ENCODE measurements around the gene TLK2. TPM values are rescaled to one million over a fixed set of nuclear protein-coding genes. Genes with fewer than 3 reads are reported as not detected.
A peak's percentile ranks its signal among the peaks of the same experiment; 100 is the strongest.

TLK2 gene
- polyA plus RNA-seq, 1 donor from 2014 or later: 63.9 TPM

DNA sequence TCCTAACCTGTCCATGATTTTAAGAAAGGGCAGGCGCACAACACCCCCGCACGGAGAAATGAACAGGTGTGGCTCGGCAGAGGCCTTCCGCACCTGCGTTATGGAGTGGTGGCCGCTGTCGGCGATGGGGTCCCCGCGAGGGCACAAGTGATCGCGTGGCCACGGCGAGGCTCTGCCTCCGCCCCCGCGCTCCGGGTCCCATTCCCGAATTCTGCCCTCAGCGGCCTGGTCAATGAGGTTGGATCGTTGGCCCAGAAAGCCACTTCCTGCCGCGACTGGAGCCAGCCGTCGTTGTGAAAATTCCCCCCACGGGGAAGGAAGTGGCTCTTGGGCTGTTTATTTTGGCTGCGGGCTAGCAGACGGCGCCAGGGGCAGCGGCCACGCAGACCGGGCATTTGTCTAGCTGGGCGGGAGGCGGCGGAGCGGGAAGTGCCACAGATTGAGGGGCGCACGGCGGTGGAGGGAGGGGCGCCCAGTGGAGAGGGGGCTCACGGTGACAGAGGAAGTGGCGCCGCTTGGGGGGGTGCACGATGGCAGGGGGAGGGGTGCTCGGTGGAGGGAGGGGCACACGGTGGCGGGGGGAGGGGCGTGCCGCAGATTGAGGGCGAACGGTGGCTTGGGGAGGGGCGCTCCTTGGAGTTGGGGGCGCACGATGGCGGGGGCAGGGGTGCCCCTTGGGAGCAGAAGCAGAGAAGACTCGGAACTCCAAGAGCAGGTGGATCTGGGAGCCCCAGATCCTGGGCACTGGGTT, 173.8 kb downstream of the TLK2 start:
- no peaks in the 10 kb centered on the region for H3K9me2 ChIP-seq (ENCODE audit: insufficient read depth, low read length)
- no peak overlapping the region for H3K4me2 ChIP-seq (ENCODE audit: low read length)
- no peaks in the 10 kb centered on the region for H3F3A ChIP-seq (ENCODE audit: insufficient read depth, low read length, poor library complexity, severe bottlenecking)
- peak overlapping the region; percentile 56 for H2AFZ ChIP-seq (ENCODE audit: low read depth, low read length)
- H3K9ac ChIP-seq (ENCODE audit: low read length): peak overlapping the region; percentile 61
- no peaks in the 10 kb centered on the region for H4K20me1 ChIP-seq (ENCODE audit: insufficient read depth)
- no peaks in the 10 kb centered on the region for H3K36me3 ChIP-seq (ENCODE audit: insufficient read depth, low read length)
- H3K9me3 ChIP-seq (ENCODE audit: low read length): no peaks in the 10 kb centered on the region
- H3K27ac ChIP-seq (ENCODE audit: low read length): no peak overlapping the region
- no peak for TF ChIP-seq TAF1 (IDR thresholded peaks at IDR 0.05; ENCODE audit: low read depth)
- TF ChIP-seq REST (IDR thresholded peaks at IDR 0.05; ENCODE audit: borderline replicate concordance): no peak
- no peak for TF ChIP-seq SMC3 (conservative IDR thresholded peaks at IDR 0.05; ENCODE audit: poor library complexity)
- TF ChIP-seq RAD21 (conservative IDR thresholded peaks at IDR 0.05): no peak
- H3K4me3 ChIP-seq (ENCODE audit: low read length): peak overlapping the region; percentile 61
- no peaks in the 10 kb centered on the region for H3K79me2 ChIP-seq (replicated peaks; ENCODE audit: insufficient read depth, low read length)
- no peaks in the 10 kb centered on the region for H3K27me3 ChIP-seq (ENCODE audit: insufficient read depth, low read depth, low read length)

DNA sequence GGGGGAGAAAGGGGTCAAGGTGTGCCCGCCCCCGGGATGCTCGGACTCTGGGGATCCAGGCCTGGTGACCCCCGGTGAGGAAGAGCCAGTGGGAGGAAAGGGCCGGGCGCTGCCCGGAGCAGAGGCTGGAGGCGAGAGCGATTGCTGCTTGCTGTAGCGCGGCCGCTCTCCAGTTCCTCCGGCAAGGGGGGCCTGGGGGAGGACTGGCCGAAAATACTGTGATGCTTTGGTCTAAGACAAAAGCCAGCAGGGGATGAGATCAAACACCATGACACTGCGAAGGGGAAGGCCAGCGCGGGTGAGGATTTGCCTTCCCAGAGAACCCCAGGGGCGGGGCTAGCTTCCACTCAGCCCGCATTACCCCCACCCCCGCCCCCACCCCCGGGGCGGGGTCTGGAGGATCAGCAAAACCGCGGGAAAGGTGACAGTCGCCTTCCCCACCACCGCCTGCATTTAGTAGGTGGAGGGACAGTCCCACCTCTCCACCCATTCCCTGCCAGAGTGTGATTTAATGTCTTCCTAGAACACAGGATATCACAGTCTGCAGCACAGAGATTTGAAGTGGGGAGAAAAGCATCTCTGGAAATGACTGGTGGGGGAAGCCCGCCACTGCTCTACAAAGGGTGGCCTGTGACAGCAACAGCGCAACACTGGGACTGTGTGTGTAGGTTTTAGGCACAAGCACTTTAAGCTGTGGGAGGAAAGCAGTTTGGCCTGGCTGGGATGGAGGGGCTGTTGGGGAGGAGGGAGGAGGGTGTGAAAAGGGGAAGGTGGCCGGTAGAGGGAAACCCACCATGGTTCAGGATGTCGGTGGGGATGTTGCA, 174.6 kb downstream of the TLK2 start:
- Histone ChIP-seq H3K4me3 (ENCODE audit: low read length) (peak overlapping the region; percentile 61), H3K9me2 (ENCODE audit: insufficient read depth, low read length) (no peaks in the 10 kb centered on the region), H3K27ac (ENCODE audit: low read length) (no peak overlapping the region), H3K9ac (ENCODE audit: low read length) (peak overlapping the region; percentile 61), H3K27me3 (ENCODE audit: insufficient read depth, low read depth, low read length) (no peaks in the 10 kb centered on the region), H4K20me1 (ENCODE audit: insufficient read depth) (no peaks in the 10 kb centered on the region), H2AFZ (ENCODE audit: low read depth, low read length) (peak overlapping the region; percentile 56), H3K79me2 (replicated peaks; ENCODE audit: insufficient read depth, low read length) (no peaks in the 10 kb centered on the region), H3K9me3 (ENCODE audit: low read length) (no peaks in the 10 kb centered on the region), H3K36me3 (ENCODE audit: insufficient read depth, low read length) (no peaks in the 10 kb centered on the region), H3K4me2 (ENCODE audit: low read length) (peak overlapping the region; percentile 59), H3F3A (ENCODE audit: insufficient read depth, low read length, poor library complexity, severe bottlenecking) (no peaks in the 10 kb centered on the region)
- TF ChIP-seq RAD21 (conservative IDR thresholded peaks at IDR 0.05) (no peak), EP300 (conservative IDR thresholded peaks at IDR 0.05; ENCODE audit: poor library complexity, severe bottlenecking) (no peak), TAF1 (IDR thresholded peaks at IDR 0.05; ENCODE audit: low read depth) (no peak), MXI1 (conservative IDR thresholded peaks at IDR 0.05; ENCODE audit: poor library complexity, severe bottlenecking) (no peak), REST (IDR thresholded peaks at IDR 0.05; ENCODE audit: borderline replicate concordance) (no peak), SMC3 (conservative IDR thresholded peaks at IDR 0.05; ENCODE audit: poor library complexity) (no peak)
- TF ChIP-seq, protein P1, sequence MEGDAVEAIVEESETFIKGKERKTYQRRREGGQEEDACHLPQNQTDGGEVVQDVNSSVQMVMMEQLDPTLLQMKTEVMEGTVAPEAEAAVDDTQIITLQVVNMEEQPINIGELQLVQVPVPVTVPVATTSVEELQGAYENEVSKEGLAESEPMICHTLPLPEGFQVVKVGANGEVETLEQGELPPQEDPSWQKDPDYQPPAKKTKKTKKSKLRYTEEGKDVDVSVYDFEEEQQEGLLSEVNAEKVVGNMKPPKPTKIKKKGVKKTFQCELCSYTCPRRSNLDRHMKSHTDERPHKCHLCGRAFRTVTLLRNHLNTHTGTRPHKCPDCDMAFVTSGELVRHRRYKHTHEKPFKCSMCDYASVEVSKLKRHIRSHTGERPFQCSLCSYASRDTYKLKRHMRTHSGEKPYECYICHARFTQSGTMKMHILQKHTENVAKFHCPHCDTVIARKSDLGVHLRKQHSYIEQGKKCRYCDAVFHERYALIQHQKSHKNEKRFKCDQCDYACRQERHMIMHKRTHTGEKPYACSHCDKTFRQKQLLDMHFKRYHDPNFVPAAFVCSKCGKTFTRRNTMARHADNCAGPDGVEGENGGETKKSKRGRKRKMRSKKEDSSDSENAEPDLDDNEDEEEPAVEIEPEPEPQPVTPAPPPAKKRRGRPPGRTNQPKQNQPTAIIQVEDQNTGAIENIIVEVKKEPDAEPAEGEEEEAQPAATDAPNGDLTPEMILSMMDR (IDR thresholded peaks at IDR 0.05; ENCODE audit: poor library complexity, severe bottlenecking): no peak

All from neural cell (in vitro differentiated cells).